Tibial artery (tissue), 4 donors: Measurements from ENCODE around the gene CNN2.

ENCODE experiments used
- DNase-seq, 2 donors: peaks; one replicate each; pipeline ENCODE4 v3.0.0-alpha.2; 2019
- H3K27ac ChIP-seq, 2 donors: fragments of 200-600 bp; sonication (generic) in 1 of 2; 1 replicate in 1 of 2; 2 replicates in 1 of 2; pipeline ENCODE4 v1.5.1; 2018 to 2019; ENCODE audit warnings: mild to moderate bottlenecking in 1 of 2
- H3K27me3 ChIP-seq, 2 donors: fragments of 200-600 bp; sonication (generic) in 1 of 2; one replicate each; pipeline versions ENCODE4 v1.5.1 to v1.6.0; 2016 to 2019
- H3K36me3 ChIP-seq, 3 donors: fragments of 200-600 bp; sonication (generic) in 2 of 3; one replicate each; pipeline ENCODE4 v1.5.1; 2016 to 2019; ENCODE audit warnings: mild to moderate bottlenecking in 2 of 3
- H3K4me1 ChIP-seq, 4 donors: fragments of 200-600 bp; sonication (generic) in 2 of 4; 1 replicate in 3 of 4; 2 replicates in 1 of 4; pipeline ENCODE4 v1.5.1; 2016 to 2019
- H3K4me3 ChIP-seq, 2 donors: fragments of 200-600 bp; sonication (generic) in 1 of 2; 1 replicate in 1 of 2; 2 replicates in 1 of 2; pipeline ENCODE4 v1.5.1; 2018 to 2019; ENCODE audit warnings: mild to moderate bottlenecking in 2 of 2
- H3K9me3 ChIP-seq, 3 donors: fragments of 200-600 bp; sonication (generic) in 1 of 3; one replicate each; pipeline ENCODE4 v1.5.1; 2016 to 2019
- CTCF ChIP-seq, 2 experiments: fragments of 200-600 bp in 1 of 2; fragments of 450-650 bp in 1 of 2; IDR thresholded peaks; one replicate each; pipeline ENCODE4 v1.5.1; 2017 to 2019; ENCODE audit warnings: antibody characterized with exemption in 2 of 2, mild to moderate bottlenecking in 1 of 2, moderate library complexity in 1 of 2
- intact Hi-C: fragments of 100-400 bp; cut with DNase I; formaldehyde crosslinking; loops from one replicate; pipeline ENCODE4 v1.15.0; 2023; ENCODE audit warnings: low total_unique reads

The CNN2 gene

GRCh38 chr19:1046836-1047695 lies 20.7 kb downstream of the CNN2 start:
- Histone ChIP-seq H3K36me3 (no peaks in the 10 kb centered on the region), H3K9me3 (no peaks in the 10 kb centered on the region), H3K27me3 (peaks cover 0 to 19% of the 10 kb centered on the region in 2 donors), H3K4me3 (no peak overlapping the region), H3K27ac (no peak overlapping the region), H3K4me1 (peaks cover 0 to 12% (median 7%) of the 10 kb centered on the region in 4 donors)
- TF ChIP-seq CTCF (IDR thresholded peaks at IDR 0.05): no peak
- intact Hi-C loops: no loop called here
- DNase-seq: no peak

- intact Hi-C loops: no loop called here
- Histone ChIP-seq H3K27ac (no peak overlapping the region), H3K9me3 (no peaks in the 10 kb centered on the region), H3K36me3 (no peaks in the 10 kb centered on the region), H3K4me1 (peaks cover 0 to 5% (median 1%) of the 10 kb centered on the region in 4 donors), H3K27me3 (peaks cover 0 to 12% of the 10 kb centered on the region in 2 donors), H3K4me3 (no peak overlapping the region)
- DNase-seq: no peak
- TF ChIP-seq CTCF (IDR thresholded peaks at IDR 0.05): no peak
Observed at GRCh38 chr19:1047696-1048147, 21.3 kb downstream of the CNN2 start.

GRCh38 chr19:1049106-1049505 lies 22.7 kb downstream of the CNN2 start:
- H3K27ac ChIP-seq: no peak overlapping the region
- H3K9me3 ChIP-seq: no peaks in the 10 kb centered on the region
- intact Hi-C loops: no loop called here
- H3K4me3 ChIP-seq: no peak overlapping the region
- TF ChIP-seq CTCF (IDR thresholded peaks at IDR 0.05): no peak
- no peaks in the 10 kb centered on the region for H3K4me1 ChIP-seq
- peaks cover 0 to 2% of the 10 kb centered on the region in 2 donors for H3K27me3 ChIP-seq
- no peaks in the 10 kb centered on the region for H3K36me3 ChIP-seq
- no peak for DNase-seq

- intact Hi-C loops: no loop called here
- H3K27me3 ChIP-seq: no peaks in the 10 kb centered on the region
- H3K4me1 ChIP-seq: no peaks in the 10 kb centered on the region
- no peak for DNase-seq
- TF ChIP-seq CTCF (IDR thresholded peaks at IDR 0.05): no peak
- H3K36me3 ChIP-seq: no peaks in the 10 kb centered on the region
- no peak overlapping the region for H3K27ac ChIP-seq
- no peak overlapping the region for H3K4me3 ChIP-seq
- no peaks in the 10 kb centered on the region for H3K9me3 ChIP-seq
Observed at GRCh38 chr19:1049800-1050199, 23.4 kb downstream of the CNN2 start.

- DNase-seq: no peak
- intact Hi-C loops: no loop called here
Observed at GRCh38 chr19:1050989-1051788, 24.8 kb downstream of the CNN2 start.

More at GRCh38 chr19:1050989-1051788, 24.8 kb downstream of the CNN2 start:
- Histone ChIP-seq H3K4me1 (no peaks in the 10 kb centered on the region), H3K27ac (no peak overlapping the region), H3K27me3 (no peaks in the 10 kb centered on the region), H3K9me3 (peaks cover 0 to 8% (median 6%) of the 10 kb centered on the region in 3 donors), H3K36me3 (peaks cover 0 to 7% (median 0%) of the 10 kb centered on the region in 3 donors), H3K4me3 (no peak overlapping the region)
- no peak for TF ChIP-seq CTCF (IDR thresholded peaks at IDR 0.05)
